C4-2B (cell line): Measurements from ENCODE around the gene UBQLNL.

Experiments used
- ZFX ChIP-seq: fragments of 450-650 bp; IDR thresholded peaks from 2 replicates; pipeline ENCODE4 v1.6.1; 2017
- TF ChIP-seq, protein P1 (sequence below): fragments of 450-650 bp; conservative IDR thresholded peaks from 2 replicates; pipeline ENCODE4 v1.5.1; 2017; ENCODE audit warnings: mild to moderate bottlenecking

DNA sequence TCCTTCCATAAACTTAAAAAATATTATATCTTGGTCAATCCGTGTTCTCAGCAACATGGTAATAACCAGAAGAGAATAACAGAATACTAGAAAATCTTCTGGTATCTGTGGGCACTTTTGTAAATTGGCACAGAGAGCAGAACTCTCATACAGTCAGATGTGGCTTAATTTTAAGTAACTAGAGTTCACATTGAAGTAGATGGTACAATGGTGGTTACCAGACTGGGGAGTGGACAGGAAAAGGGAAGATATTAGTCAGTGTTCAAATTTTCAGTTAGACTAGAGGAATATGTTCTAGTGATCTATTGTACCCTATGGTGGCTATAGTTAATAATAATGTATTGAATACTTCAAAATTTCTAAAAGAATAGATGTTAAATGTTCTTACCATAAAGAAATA is 24.9 kb upstream of the UBQLNL start:
- TF ChIP-seq, protein P1, sequence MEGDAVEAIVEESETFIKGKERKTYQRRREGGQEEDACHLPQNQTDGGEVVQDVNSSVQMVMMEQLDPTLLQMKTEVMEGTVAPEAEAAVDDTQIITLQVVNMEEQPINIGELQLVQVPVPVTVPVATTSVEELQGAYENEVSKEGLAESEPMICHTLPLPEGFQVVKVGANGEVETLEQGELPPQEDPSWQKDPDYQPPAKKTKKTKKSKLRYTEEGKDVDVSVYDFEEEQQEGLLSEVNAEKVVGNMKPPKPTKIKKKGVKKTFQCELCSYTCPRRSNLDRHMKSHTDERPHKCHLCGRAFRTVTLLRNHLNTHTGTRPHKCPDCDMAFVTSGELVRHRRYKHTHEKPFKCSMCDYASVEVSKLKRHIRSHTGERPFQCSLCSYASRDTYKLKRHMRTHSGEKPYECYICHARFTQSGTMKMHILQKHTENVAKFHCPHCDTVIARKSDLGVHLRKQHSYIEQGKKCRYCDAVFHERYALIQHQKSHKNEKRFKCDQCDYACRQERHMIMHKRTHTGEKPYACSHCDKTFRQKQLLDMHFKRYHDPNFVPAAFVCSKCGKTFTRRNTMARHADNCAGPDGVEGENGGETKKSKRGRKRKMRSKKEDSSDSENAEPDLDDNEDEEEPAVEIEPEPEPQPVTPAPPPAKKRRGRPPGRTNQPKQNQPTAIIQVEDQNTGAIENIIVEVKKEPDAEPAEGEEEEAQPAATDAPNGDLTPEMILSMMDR: no peak
- no peak for TF ChIP-seq ZFX
